ENCODE measurements around the gene S100A10.

GRCh38 chr1:152038871-152039270, 45.2 kb upstream of the S100A10 start:
- TF ChIP-seq, protein P1, sequence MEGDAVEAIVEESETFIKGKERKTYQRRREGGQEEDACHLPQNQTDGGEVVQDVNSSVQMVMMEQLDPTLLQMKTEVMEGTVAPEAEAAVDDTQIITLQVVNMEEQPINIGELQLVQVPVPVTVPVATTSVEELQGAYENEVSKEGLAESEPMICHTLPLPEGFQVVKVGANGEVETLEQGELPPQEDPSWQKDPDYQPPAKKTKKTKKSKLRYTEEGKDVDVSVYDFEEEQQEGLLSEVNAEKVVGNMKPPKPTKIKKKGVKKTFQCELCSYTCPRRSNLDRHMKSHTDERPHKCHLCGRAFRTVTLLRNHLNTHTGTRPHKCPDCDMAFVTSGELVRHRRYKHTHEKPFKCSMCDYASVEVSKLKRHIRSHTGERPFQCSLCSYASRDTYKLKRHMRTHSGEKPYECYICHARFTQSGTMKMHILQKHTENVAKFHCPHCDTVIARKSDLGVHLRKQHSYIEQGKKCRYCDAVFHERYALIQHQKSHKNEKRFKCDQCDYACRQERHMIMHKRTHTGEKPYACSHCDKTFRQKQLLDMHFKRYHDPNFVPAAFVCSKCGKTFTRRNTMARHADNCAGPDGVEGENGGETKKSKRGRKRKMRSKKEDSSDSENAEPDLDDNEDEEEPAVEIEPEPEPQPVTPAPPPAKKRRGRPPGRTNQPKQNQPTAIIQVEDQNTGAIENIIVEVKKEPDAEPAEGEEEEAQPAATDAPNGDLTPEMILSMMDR (IDR thresholded peaks at IDR 0.05) = no peak
- TF ChIP-seq POLR2A (IDR thresholded peaks at IDR 0.05) = no peak

Data from heart left ventricle (tissue), 13 donors.